Gastrocnemius medialis (tissue), 4 donors: ENCODE measurements around the gene ROCK1.

ENCODE experiments used
- CTCF ChIP-seq, 5 experiments: fragments of 450-650 bp in 3 of 5; fragments of 200-600 bp in 2 of 5; sonication (generic) in 2 of 5; IDR thresholded peaks in 4 of 5; conservative IDR thresholded peaks in 1 of 5; 1 replicate in 4 of 5; 2 replicates in 1 of 5; pipeline ENCODE4 v1.5.1; 2016 to 2019; ENCODE audit warnings: antibody characterized with exemption in 5 of 5, mild to moderate bottlenecking in 3 of 5, moderate library complexity in 3 of 5
- POLR2A ChIP-seq, 2 donors: fragments of 450-650 bp; IDR thresholded peaks; one replicate each; pipeline ENCODE4 v1.6.1; 2017; ENCODE audit warnings: antibody characterized with exemption in 2 of 2, mild to moderate bottlenecking in 2 of 2, moderate library complexity in 2 of 2

DNA sequence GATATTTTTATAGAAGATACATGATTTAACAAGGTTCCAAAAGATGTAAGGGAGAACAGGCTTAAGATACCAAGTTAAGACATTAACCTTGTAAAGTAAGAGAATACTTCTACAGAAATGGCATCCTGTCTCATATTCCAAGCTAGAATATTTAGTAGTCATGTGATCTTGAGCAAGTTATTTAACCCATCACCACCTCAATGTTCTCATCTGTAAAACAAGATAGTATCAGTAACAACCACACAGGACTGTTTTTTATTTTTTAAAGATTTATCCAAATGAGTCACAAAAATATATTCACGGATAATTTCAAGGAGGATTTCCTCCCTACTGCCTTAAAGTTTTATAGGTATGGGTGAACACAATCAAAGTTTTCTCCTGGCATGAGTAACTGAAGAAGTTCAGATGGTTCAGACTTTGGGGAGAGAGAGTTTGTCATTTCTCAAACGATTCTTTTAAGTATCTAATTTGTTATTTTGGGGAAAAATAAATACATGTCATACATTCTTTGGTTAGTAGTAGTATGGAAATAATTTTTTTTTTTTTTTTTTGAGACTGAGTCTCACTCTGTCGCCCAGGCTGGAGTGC is 25.9 kb downstream of the ROCK1 start:
- TF ChIP-seq CTCF (IDR thresholded peaks at IDR 0.05 in 4 of 5, conservative IDR thresholded peaks at IDR 0.05 in 1 of 5) (no peak), POLR2A (IDR thresholded peaks at IDR 0.05) (no peak)
